HG02763 (cell line): ENCODE results near the gene RUNX2.

Source experiments
- ATAC-seq: cut with Tn5 transposase; IDR thresholded peaks from one replicate; pipeline ENCODE4 v1.9.1; 2021; ENCODE audit warnings: mild to moderate bottlenecking, moderate library complexity; ENCODE audit not compliant: unreplicated experiment

Gene RUNX2

DNA sequence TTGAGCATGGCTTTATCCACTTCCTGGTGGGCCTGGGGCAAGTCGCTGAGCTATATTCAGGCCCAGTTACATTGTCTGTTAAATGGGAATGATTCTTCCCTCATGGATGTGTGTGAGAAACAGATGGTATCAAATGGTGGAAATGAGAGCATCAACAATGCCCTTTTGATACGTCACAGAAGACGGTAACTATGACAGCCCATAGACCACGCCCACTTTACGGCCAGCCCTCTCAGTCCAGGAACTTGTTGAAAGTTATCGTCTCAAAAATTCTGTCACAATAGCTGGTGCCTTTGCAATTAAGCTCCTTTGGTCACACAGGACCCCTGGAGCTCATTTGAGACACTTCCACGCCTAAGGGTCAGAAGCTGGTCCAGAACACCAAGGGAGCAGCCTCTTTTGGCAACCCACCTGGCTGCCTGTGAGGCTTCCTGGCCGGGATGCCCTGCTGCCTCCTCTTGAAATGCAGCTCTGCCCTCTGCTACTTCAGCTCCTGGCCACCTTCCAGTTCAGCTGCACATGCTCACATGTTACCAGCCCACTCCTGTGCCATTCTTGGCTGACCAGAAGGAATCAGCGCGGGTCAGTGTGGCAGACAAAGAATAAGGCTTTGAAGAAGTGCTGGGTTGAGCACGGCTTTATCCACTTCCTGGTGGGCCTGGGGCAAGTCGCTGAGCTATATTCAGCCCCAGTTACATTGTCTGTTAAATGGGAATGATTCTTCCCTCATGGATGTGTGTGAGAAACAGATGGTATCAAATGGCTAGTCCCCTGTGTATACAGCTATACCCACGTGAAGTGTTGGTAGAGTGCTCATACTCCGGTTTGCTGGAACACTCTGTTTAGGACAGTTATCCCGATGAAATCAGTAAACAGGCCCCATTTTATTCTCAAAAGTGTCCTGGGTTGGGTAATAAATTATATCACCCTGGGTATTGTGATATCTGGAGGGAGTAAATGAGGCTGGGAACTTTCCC is 248.8 kb downstream of the RUNX2 start:
- ATAC-seq: no peak

DNA sequence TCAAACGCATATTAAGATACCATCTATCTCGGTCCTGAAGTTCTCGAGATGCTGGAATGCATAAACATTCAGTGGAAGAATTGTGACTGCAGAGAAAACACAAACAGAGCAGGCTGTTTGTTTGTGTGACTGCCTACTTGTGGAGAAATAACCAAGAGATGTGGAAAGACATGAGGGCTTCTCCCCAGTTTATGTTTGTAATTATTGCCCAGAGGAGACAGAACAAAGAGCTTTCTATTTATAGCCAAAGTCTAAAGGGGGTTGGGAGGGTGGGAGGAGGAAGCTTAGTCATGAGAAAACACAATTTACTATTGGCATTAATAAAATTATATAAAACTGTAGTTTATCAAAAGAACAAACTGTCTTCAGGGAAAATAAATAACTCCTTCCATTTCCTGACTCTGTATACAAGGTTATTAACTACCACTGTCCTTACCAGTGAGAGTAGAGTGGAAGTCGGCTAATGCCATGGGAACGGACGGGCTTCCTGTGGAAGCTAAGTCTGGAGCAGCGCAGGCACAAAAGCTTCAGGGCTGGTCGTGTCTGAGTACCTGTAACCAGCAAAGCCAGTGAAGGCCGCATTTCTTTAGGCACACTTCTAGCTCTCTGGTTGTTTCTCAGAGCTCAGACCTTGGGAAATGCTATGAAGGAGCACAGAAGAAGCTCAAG is 249.8 kb downstream of the RUNX2 start:
- no peak for ATAC-seq

DNA sequence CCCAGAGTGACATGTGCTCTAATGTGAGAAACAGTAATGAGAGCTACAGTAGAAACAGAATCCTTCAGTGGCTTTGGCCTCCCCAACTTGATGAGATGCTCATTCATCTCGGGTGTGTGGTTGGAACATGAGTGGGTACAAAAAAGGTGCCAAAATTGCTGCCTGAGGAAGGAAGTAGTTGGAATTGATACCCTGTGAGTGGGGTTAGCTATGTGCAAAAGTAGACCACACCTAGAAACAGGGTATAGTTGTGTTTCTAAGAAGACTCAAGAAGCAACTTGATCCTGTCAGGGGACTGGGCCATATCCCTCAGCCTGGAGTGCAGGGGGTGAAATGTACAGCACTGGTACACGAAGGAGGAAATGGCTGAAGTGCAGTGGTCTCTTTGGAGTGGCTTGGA is 256.0 kb downstream of the RUNX2 start:
- no peak for ATAC-seq

- ATAC-seq: no peak
Observed at GRCh38 chr6:45586216-45587171, 258.4 kb downstream of the RUNX2 start.

DNA sequence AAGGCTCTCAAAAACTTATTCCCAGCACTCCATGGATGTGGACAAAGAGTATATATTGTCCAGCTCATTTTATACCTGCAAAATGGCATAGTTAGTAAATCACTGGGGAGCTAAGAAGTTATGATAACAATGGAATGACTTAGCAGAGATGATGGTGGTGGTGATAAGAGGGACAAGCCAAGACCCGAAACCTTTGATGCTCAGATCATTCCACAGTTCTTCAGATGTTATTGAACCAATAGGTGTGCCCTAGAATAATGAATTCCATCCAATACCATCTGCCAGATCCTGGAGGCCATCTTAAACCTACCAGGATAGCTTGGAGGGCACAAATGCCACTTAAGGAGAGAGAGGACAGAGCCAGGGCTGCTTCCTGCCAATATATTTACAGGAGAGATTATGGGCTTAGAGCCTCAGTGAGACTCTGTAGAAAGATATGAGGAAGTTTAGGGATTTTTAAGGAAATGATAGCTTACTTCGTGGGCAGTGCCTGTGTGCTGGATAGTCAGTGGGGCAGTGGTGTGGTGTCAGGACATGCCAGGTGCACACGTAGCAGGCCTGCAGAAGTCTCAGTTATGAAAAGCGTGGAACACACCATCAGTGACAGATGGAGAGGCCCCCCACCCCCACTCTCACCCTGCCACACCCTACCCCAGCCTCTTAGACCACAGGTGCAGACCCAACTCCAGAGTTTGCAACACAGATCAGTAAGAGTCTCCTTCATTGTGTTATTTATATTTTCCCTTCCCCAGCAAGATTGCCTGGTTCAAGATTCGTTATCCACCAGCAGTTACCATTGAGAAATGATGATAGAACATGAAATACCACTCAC is 259.3 kb downstream of the RUNX2 start:
- no peak for ATAC-seq

DNA sequence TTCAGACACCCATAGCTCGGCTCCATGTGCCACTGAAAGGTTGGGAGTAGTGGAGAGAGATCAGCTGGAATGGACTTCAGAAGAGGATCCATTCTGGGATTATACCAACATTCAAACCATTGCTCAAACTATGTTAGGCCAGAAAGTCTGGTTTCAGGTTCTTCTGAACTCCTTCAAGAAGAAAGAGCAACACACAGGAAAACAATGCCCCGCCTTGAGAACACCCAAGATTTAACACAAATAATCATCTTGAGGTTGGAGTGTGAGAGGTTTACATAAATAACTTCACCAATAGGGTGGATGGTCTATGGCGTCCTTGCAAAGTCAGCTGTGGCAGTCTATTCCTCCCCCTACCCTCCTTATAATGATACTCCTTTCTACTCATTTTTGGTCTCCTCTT is 261.2 kb downstream of the RUNX2 start:
- no peak for ATAC-seq

DNA sequence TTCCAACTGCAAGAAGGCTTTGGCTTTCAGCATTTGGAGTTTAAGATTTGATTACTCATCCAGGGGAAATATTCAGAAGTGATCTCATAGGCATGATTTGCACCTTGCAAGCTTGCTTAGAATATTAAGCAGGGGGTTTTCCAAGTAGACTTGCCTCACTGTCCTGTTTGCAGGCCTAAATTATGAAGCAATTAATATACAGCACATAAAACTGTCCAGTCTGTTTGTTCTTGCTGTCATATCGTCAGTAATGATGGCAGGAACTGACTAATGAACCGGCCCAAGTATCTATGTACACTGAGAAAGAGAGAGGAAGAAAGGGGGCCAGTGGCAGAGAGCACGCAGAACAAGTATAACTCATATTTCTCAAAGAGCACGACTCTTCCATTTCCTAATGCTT is 262.1 kb downstream of the RUNX2 start:
- ATAC-seq: no peak

DNA sequence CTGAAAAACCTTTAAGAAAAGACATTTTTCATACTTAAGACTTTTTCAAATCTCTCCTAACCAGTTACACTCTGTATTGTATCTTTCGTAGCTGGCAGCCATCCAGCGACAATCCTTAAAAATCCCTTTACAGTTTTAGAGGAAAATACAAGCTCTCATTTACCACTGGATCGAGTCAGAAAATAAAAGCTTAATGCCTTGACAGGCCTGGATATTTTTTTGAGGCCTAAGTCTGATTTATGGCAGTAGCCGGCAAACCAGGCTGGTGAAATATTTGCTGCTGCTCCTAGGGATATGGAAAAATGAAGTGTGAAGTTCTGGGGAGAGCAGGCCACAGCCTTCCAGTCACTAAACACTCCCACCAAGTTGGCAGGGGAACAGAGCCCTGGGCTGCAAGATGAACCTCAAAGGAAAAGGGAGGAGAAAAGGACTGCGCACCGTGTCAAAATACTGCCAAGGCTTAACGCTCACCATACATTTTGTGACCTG is 262.6 kb downstream of the RUNX2 start:
- no peak for ATAC-seq

GRCh38 chr6:45591306-45591705 is 263.2 kb downstream of the RUNX2 start:
- ATAC-seq: no peak

GRCh38 chr6:45591890-45592289 is 263.8 kb downstream of the RUNX2 start:
- ATAC-seq: no peak

DNA sequence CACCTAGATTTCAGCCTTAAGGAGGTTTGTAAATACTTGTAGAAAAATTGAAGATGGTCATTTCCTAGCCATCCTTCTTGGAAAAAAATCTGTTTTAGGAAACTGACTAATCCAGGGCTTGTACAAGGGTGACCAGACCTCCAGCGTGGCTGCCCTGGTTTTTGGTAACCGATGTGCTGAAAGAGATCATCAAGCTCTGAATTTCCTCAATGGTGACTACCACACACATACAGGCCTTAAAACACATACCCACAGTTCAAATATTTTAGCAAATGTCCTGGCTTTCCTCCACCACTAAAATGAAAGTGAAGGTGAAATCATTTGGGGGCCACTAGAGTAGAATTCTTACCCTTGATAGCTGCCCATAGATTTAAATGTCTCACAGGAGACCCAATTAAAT is 264.9 kb downstream of the RUNX2 start:
- ATAC-seq: no peak

DNA sequence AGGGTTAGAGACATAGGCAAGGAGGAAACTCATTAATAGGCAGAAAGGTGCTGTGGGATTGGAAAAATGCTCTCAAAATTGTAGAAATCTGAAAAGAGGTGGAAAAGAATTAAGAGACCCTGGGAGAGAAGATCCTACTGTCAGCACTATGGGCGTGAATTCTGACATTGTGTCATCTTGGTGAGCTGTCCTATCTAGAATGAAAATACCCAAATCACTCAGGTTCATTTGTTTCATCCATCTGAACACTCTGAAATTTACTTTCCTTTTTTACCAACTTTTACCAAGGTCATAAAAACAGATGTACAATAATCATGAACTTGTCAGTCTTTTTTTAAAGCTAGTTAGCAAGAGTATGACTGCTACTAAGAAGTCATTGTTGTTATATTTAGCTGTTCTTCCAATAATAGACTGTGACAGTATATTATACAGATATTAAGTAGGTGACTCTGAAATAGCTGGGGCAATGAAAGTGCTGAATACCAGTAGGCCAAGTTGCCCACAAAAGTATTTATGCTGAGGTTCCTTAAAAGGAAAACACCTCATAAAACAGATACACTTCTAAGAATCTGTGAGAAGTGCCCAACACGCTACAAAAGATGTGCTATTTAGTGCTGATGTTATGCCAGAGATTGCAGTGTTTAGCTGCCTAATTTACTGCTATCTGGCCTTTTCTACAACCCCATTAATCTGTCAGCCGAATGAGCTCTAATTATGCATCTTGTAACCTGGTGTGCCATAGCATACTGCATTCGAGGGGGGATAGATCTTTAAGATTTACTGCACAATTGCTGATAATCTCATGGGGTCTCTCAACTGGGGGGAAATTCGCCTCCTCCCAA is 267.1 kb downstream of the RUNX2 start:
- no peak for ATAC-seq

- ATAC-seq: no peak
Observed at GRCh38 chr6:45597424-45597823, 269.3 kb downstream of the RUNX2 start.

DNA sequence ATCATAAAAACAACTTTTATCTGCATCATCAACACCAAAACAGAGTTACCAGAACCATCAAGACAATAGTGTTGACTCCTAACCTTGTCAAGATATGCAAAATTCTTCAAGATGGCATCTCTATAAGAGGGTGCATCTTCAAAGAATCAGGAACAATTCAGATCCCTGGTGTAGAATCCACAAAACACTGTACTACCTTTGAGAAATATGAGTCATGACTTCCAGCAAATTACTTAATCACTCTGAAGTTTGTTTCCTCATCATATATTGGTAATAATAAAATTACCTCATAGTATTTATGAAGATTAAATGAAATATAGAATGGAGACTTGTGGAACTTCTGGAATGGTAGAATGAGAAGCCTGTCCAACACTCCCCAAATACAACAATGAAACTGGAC is 270.9 kb downstream of the RUNX2 start:
- ATAC-seq: no peak

GRCh38 chr6:45605971-45606370 is 277.8 kb downstream of the RUNX2 start:
- no peak for ATAC-seq

DNA sequence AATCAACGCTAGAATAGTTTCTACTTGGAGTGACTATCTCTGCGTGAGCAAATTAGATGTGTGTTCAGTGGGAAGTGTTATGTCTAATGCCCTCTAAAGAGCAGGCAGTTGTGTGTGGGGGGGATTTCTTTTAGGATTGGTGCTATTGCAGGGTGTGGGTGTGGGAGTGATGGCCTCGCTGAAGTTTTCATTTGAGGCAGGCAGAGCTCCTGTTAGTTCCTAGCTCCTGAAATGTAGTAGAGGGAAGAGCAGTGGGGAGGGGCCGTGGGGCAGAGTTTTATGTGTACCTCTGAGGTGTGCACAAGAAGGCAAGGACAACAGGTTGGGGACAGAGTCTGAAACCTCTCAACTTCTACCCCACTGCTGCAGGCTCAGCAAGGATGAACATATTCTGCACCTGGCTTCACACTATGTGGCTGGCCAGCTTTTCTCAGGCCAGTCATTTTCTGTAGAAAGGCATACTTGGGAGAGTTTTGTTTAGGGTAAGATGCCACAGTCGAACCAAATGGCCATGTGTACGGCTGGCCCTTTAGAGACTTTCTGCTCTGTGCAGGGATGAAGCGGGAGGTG is 278.8 kb downstream of the RUNX2 start:
- ATAC-seq: no peak

- no peak for ATAC-seq
Observed at GRCh38 chr6:45607798-45608197, 279.7 kb downstream of the RUNX2 start.

GRCh38 chr6:45608252-45608913 is 280.3 kb downstream of the RUNX2 start:
- no peak for ATAC-seq
